Right ventricle myocardium inferior (tissue), 1 donor: Measurements from ENCODE around the gene RAD9A. TPM values are rescaled to one million over a fixed set of nuclear protein-coding genes. Genes with fewer than 3 reads are reported as not detected.

ENCODE experiments used
- ATAC-seq: fragments of 200-7000 bp; cut with Tn5 transposase; one replicate; pipeline ENCODE4 v1.9.1; 2020; ENCODE audit warnings: mild to moderate bottlenecking, moderate library complexity
- DNase-seq: peaks from one replicate; pipeline ENCODE4 v3.0.0; 2021; ENCODE audit errors: missing footprints
- intact Hi-C: fragments of 100-400 bp; cut with DNase I; formaldehyde crosslinking; loops from one replicate; pipeline ENCODE4 v1.11.0; 2022
- total RNA-seq: library from RNA; stranded (reverse); fragmentation: NEBNext Ultra II Directional; extraction: Animal tissue kit (Norgen Biotek cat#: 25700); gene quantifications from one replicate; pipeline ENCODE4 v1.2.1, GENCODE V29; 2021
- donor health status: DM: no; HTN: yes; CAD: no; lungs with severe emphysema.

Gene RAD9A
- total RNA-seq, 1 donor from 2014 or later: 6.9 TPM

DNA sequence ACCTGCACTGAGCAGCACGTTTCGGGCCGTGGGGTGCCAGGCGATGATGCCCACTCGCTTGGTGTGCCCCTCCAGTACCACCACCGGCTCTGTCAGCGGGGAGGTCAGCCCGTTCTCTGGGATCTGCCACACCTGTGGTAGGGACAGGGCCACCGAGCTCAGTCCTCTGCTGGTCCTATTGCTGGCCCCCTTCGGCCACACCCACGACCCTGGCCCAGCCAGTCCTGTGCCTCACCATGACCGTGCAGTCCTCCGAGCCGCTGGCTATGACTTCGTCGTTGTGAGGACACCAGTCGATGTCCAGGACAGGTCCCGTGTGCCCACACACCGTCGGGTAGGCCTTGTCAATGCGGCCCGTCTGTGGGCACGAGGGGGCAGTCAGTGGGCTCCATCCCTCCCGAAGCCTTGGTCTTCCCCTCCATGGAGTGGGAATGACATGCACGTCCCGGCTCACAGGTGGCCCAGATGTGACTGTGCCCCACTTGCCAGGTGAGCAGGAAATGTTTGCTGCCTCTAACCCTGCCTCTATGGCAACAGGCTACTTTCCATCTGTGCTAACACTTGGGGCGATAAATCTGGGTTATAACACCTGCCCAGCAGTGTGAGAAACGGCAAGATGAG, 50.1 kb downstream of the RAD9A start:
- ATAC-seq (no peak), DNase-seq (peak; percentile 52)
- intact Hi-C loops: loop anchor here (2.0 kb wide), 1 partner anchor 27 kb away; the partner anchor contains the start of gene TMEM134

DNA sequence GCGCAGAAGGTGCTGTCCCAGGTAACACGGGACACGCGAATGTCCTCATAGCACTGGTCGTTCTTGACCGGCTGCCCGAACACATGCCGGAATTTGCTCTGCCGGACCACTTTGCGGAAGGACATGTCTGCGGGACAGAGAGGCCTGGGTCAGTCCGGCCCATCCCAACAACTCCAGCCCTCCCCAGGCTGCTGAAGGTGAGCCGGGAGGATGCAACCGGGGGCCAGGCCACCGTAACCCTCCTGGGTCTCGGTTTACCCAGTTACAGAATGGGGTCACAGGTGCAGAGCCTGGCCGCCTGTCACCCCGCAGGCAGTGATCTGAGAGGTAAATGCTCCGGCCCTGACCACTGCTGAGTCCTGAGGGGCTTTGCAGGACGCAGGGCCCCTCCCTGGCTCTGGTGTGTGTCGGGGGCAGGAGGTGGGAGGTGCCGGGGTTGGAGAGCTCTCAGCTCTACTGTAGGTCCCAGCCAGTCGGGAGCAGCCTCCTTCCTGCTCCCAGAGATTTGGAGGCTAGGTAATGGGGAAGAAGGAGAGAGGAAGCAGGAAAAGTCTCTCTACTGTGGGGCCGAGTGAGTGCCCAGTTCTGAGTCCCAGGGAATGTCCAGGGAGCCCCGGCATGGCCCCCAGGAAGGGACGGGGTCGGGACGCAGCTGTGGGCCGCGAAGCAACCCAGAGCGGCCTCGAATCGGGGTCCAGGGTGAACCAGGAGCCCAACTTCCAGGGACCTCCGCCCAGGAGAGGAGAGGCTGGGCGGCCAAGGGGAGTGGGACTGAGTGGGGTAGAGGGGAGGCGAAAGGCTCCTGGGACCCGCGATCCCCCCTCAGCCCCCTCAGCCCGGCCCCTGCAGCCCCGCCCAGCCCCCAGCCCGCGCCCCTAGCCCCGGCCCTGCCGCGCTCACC, 51.0 kb downstream of the RAD9A start:
- intact Hi-C loops: loop anchor here (2.0 kb wide), 1 partner anchor 26 kb away; the partner anchor contains the start of gene TMEM134
- ATAC-seq (no peak), DNase-seq (no peak)

DNA sequence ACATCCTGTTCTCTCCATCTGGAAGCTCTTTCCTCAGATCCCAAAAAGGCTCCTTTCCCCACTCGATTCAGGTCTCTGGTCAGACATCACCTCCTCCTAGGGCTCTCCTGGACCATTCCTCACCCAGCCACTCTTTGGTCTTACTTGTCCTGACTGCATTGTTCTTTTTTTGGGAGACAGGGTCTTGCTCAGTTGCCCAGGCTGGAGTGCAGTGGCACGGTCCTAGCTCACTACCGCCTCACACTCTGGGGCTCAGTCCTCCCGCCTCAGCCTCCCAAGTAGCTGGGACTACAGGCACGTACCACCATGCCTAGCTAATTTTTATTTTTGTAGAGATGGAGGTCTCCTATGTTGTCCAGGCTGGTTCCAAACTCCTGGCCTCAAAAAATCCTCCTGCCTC, 53.7 kb downstream of the RAD9A start:
- no peak for DNase-seq
- ATAC-seq: no peak
- intact Hi-C loops: no loop called here

Other genes with a start within 250 kb of the RAD9A start
- 54.1 TPM for gene GRK2, start 125.5 kb upstream of the RAD9A start, total RNA-seq
- gene ANKRD13D, start 102.7 kb upstream of the RAD9A start, total RNA-seq: 15.2 TPM
- gene SSH3, start 88.5 kb upstream of the RAD9A start, total RNA-seq: 15.8 TPM
- gene POLD4, start 38.4 kb upstream of the RAD9A start, total RNA-seq: 49.7 TPM
- 0.51 TPM for gene CLCF1, start 18.4 kb upstream of the RAD9A start, total RNA-seq
- gene PPP1CA, start 9.9 kb downstream of the RAD9A start, total RNA-seq: 112 TPM
- gene TBC1D10C, start 12.1 kb downstream of the RAD9A start, total RNA-seq: 1.3 TPM
- 14.1 TPM for gene CARNS1, start 23.7 kb downstream of the RAD9A start, total RNA-seq
- 27.8 TPM for gene RPS6KB2, start 36.5 kb downstream of the RAD9A start, total RNA-seq
- gene PTPRCAP, start 45.7 kb downstream of the RAD9A start, total RNA-seq: 1.7 TPM
- 26.6 TPM for gene CORO1B, start 51.5 kb downstream of the RAD9A start, total RNA-seq
- not detected for gene GPR152, start 60.7 kb downstream of the RAD9A start, total RNA-seq
- gene CABP4, start 63.4 kb downstream of the RAD9A start, total RNA-seq: 1.1 TPM
- 85.3 TPM for gene TMEM134, start 77.3 kb downstream of the RAD9A start, total RNA-seq
- gene AIP, start 91.0 kb downstream of the RAD9A start, total RNA-seq: 57.4 TPM
- gene PITPNM1, start 113.4 kb downstream of the RAD9A start, total RNA-seq: 42.6 TPM
- gene CDK2AP2, start 116.2 kb downstream of the RAD9A start, total RNA-seq: 67.3 TPM
- not detected for gene CABP2, start 131.5 kb downstream of the RAD9A start, total RNA-seq
- gene GSTP1, start 191.8 kb downstream of the RAD9A start, total RNA-seq: 393 TPM
- 724 TPM for gene NDUFV1, start 214.9 kb downstream of the RAD9A start, total RNA-seq
- 104 TPM for gene NUDT8, start 238.0 kb downstream of the RAD9A start, total RNA-seq
- gene TBX10, start 247.8 kb downstream of the RAD9A start, total RNA-seq: 0.41 TPM